HG02973 (cell line): Measurements from ENCODE around the gene C2orf80.
"Not testable (repeated sequence)": the region's sequence is repeated elsewhere in the genome, so short reads cannot be mapped to it uniquely, and the experiment has no call there.

Experiments used
- ATAC-seq: cut with Tn5 transposase; IDR thresholded peaks from one replicate; pipeline ENCODE4 v1.9.1; 2021; ENCODE audit warnings: moderate library complexity; ENCODE audit not compliant: unreplicated experiment

The C2orf80 gene

GRCh38 chr2:208189810-208190503 is at the start of gene C2orf80:
Gene C2orf80 (minus strand): TSS chr2:208190030. CDS start chr2:208186986, 3,044 bp downstream.
- ATAC-seq, result no peak

DNA sequence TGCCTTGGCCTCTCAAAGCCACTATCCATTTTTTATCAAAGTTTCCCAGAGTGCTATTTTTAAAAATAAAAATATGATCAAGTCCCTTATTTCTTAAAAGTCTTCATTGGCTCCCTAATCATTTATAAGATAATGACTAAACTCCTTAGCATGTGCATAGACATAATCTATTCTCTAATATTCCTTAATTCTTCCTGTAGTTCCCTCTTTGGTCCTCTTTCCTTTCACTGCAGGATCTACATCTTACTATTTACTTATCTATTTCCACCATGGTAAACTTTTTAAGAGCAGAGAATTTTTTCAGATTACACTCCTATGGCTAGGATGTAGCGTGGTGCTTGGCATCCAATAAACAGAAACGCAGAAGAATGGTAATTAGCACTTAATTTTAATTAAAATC is 46.0 kb upstream of the C2orf80 start:
- ATAC-seq, result no peak

GRCh38 chr2:208234786-208235185 is 45.0 kb upstream of the C2orf80 start:
- ATAC-seq, result no peak

- no peak for ATAC-seq
Measured at GRCh38 chr2:208228476-208228875, 38.6 kb upstream of the C2orf80 start.

GRCh38 chr2:208227581-208228232 is 37.9 kb upstream of the C2orf80 start:
- no peak for ATAC-seq

DNA sequence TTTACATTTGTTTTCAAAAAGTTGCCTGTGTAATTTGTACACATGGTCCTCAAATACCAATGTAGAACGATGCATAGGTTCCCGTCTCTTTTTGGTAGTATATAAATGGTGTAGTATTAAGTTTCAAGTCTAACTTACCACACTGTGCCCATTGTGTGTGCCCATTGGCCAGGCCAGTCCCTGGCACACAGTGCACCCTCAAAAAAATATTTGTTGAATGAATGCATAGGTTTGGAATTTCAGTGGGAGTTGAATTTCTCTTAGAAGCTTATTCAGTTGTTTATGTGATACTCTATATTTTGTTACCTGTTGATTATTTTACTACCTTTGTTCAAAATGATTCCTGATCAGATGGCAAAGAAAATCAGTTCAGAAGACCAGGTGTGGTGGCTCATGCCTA is 35.0 kb upstream of the C2orf80 start:
- ATAC-seq, result no peak

GRCh38 chr2:208222351-208222750 is 32.5 kb upstream of the C2orf80 start:
- ATAC-seq, result no peak

DNA sequence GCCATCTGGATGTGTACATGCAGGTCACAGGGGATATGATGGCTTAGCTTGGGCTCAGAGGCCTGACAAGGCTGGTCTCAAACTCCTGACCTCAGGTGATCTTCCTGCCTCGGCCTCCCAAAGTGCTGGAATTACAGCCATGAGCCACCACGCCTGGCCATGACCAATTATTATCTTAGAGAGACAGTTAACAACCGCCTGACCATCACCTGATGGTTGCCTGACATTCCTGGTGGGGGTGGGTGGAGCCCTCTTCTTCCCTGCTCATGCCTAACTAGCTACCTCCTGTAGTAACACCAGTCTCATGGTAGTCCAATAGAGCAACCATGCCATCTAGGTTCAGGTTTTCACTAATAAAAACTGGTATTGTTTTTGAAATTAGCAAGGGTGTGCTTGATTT is 32.0 kb upstream of the C2orf80 start:
- ATAC-seq, result not testable (repeated sequence)

GRCh38 chr2:208210688-208211451 is 21.0 kb upstream of the C2orf80 start:
- no peak for ATAC-seq

DNA sequence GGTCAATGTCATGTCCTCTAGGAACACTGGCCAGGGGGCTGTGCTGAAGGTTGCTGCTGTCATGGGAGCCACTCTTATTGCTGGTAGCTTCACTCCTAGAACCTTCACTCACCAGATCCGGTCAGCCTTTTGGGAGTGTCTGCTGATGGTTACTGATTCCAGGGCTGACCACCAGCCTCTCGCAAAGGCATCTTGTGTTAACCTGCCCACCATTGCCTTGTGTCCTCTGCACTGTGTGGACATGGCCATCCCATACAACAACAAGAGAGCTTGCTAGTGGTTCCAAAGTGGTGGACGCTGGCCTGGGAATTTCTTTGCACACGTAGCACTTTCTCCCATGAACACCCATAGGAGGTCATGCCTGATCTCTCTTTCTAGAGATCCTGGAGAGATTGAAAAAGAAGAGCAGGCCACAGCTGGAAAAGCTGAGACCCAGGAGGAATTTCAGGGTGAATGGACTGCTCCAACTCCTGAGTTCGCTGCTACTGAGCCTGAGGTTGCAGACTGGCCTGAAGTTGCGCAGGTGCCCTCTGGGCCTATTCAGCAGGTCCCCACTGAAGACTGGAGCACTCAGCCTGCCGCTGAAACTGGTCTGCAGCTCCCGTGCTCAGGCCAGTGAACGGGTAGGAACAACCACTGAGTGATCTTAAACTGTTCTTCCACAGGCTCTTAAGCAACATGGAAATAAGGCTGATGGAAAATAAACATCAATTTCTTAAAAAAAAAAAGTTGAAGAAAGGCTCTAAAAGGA is 18.7 kb upstream of the C2orf80 start:
- ATAC-seq, result no peak

DNA sequence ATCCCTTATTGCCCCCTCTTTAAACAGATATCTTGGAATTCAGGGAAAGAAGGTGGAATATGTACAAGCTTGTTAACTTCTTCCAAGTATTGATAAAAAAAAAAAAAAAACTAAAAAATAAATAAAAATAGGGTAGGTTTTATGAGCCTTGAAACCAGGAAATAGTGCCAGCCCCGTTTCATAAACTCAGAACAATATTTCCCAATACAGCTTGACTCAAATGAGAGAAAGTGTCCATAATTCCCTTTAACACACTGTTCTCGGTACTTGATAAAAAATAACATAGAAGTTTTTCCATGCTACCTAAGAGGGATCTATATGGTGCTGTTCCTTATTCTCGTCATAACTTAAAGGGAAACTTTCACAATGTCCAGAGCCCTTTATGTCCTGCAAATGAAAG is 17.9 kb upstream of the C2orf80 start:
- ATAC-seq, result no peak

- ATAC-seq, result no peak
Measured at GRCh38 chr2:208204166-208204565, 14.3 kb upstream of the C2orf80 start.

DNA sequence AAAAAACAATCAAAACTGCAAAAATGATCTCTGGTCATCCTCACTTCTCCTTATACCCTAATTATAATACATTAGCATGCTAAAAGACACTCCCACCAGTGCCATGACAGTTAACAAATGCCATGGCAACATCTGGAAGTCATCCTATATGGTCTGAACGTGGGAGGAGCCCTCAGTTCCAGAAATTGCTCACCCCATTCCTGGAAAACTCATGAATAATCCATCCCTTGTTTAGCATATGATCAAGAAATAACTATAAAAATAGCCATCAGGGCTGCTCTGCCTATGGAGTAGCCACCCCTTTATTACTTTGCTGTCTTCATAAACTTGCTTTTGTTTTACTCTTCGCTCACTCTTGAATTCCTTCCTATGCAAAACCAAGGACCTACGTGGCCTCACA is 5.7 kb upstream of the C2orf80 start:
- ATAC-seq, result no peak

- ATAC-seq, result no peak
Measured at GRCh38 chr2:208192611-208193236, 2.9 kb upstream of the C2orf80 start.

GRCh38 chr2:208189069-208189809 is 591 bp downstream of the C2orf80 start:
- ATAC-seq, result no peak

DNA sequence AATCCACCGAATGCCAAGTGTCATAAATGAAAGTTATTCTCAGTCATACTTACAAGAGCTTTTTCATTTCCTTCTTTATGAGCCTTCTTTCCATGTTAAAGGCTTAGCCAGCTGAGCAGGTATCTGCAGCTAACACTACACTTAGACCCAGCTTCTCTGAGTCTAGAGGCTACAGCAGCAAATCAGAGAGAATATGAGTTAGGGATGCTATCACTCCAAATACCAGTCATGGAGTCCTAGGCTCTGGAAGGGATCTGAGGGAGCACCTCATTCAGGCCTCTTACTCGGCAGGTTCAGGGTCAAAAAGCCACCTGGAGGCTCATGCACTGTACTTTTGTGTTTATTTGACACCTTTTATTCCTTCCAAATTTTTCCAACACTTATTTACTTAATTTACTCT is 2.9 kb downstream of the C2orf80 start:
- no peak for ATAC-seq

- ATAC-seq, result no peak
Measured at GRCh38 chr2:208186465-208186864, 3.4 kb downstream of the C2orf80 start.

GRCh38 chr2:208183972-208184705 is 5.7 kb downstream of the C2orf80 start:
- ATAC-seq, result no peak

GRCh38 chr2:208183526-208183925 is 6.3 kb downstream of the C2orf80 start:
- ATAC-seq, result no peak
